Liver (tissue), 3 donors: ENCODE results near the gene CD63.

Source experiments
- ATF3 ChIP-seq: IDR thresholded peaks from 2 replicates; pipeline ENCODE4 v1.6.1; 2016; ENCODE audit warnings: antibody characterized with exemption
- EGR1 ChIP-seq, 2 donors: IDR thresholded peaks; 2 replicates each; pipeline ENCODE4 v1.6.1; 2016 to 2018; ENCODE audit warnings: antibody characterized with exemption in 2 of 2, low read depth in 2 of 2
- GABPA ChIP-seq, 2 donors: IDR thresholded peaks in 1 of 2; conservative IDR thresholded peaks in 1 of 2; 2 replicates each; pipeline ENCODE4 v1.6.1; 2016; ENCODE audit warnings: antibody characterized with exemption in 2 of 2, mild to moderate bottlenecking in 1 of 2, moderate library complexity in 1 of 2
- HNF4A ChIP-seq, 2 donors: conservative IDR thresholded peaks; 2 replicates each; pipeline ENCODE4 v1.6.1; 2016; ENCODE audit warnings: antibody characterized with exemption in 2 of 2, mild to moderate bottlenecking in 2 of 2
- JUND ChIP-seq, 2 donors: IDR thresholded peaks; 2 replicates each; pipeline ENCODE4 v1.6.1; 2016; ENCODE audit warnings: antibody characterized with exemption in 2 of 2
- NR2F2 ChIP-seq: IDR thresholded peaks from 2 replicates; pipeline ENCODE4 v1.6.1; 2016; ENCODE audit warnings: antibody characterized with exemption
- RAD21 ChIP-seq, 2 donors: IDR thresholded peaks; 2 replicates each; pipeline ENCODE4 v1.6.1; 2016; ENCODE audit warnings: antibody characterized with exemption in 2 of 2, mild to moderate bottlenecking in 2 of 2
- REST ChIP-seq: IDR thresholded peaks from 2 replicates; pipeline ENCODE4 v1.6.1; 2016; ENCODE audit warnings: antibody characterized with exemption, mild to moderate bottlenecking
- SP1 ChIP-seq: IDR thresholded peaks from 2 replicates; pipeline ENCODE4 v1.6.1; 2018; ENCODE audit warnings: antibody characterized with exemption, mild to moderate bottlenecking
- TAF1 ChIP-seq: conservative IDR thresholded peaks from 2 replicates; pipeline ENCODE4 v1.6.1; 2016; ENCODE audit warnings: antibody characterized with exemption, mild to moderate bottlenecking
- YY1 ChIP-seq: IDR thresholded peaks from 2 replicates; pipeline ENCODE4 v1.6.1; 2016; ENCODE audit warnings: antibody characterized with exemption, mild to moderate bottlenecking
- TF ChIP-seq, protein P1 (sequence below): IDR thresholded peaks from 2 replicates; pipeline ENCODE4 v1.6.1; 2016; ENCODE audit warnings: antibody characterized with exemption
- TF ChIP-seq, protein P2 (sequence below): fragments of 150-350 bp; IDR thresholded peaks from 2 replicates; pipeline ENCODE4 v1.5.1; 2017; ENCODE audit warnings: improper control_type of control experiment, low read depth, low read length; ENCODE audit not compliant: missing input control
- TF ChIP-seq, protein P3 (sequence below): IDR thresholded peaks from 2 replicates; pipeline ENCODE4 v1.6.1; 2016; ENCODE audit warnings: antibody characterized with exemption
- donor health status: healthy.
- donor health status: healthy.

GRCh38 chr12:55683676-55684075 lies 45.1 kb downstream of the CD63 start:
- TF ChIP-seq EGR1 (IDR thresholded peaks at IDR 0.05; ENCODE audit: low read depth in 2 of 2) (no peak), REST (no peak), SP1 (no peak), RAD21 (IDR thresholded peaks at IDR 0.05) (no peak), ATF3 (no peak), JUND (IDR thresholded peaks at IDR 0.05) (no peak), YY1 (no peak), NR2F2 (no peak), GABPA (IDR thresholded peaks at IDR 0.05 in 1 of 2, conservative IDR thresholded peaks at IDR 0.05 in 1 of 2) (no peak), HNF4A (conservative IDR thresholded peaks at IDR 0.05) (no peak), TAF1 (no peak)
- TF ChIP-seq, protein P1, sequence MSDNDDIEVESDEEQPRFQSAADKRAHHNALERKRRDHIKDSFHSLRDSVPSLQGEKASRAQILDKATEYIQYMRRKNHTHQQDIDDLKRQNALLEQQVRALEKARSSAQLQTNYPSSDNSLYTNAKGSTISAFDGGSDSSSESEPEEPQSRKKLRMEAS = no peak
- TF ChIP-seq, protein P2, sequence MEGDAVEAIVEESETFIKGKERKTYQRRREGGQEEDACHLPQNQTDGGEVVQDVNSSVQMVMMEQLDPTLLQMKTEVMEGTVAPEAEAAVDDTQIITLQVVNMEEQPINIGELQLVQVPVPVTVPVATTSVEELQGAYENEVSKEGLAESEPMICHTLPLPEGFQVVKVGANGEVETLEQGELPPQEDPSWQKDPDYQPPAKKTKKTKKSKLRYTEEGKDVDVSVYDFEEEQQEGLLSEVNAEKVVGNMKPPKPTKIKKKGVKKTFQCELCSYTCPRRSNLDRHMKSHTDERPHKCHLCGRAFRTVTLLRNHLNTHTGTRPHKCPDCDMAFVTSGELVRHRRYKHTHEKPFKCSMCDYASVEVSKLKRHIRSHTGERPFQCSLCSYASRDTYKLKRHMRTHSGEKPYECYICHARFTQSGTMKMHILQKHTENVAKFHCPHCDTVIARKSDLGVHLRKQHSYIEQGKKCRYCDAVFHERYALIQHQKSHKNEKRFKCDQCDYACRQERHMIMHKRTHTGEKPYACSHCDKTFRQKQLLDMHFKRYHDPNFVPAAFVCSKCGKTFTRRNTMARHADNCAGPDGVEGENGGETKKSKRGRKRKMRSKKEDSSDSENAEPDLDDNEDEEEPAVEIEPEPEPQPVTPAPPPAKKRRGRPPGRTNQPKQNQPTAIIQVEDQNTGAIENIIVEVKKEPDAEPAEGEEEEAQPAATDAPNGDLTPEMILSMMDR = no peak
- TF ChIP-seq, protein P3, sequence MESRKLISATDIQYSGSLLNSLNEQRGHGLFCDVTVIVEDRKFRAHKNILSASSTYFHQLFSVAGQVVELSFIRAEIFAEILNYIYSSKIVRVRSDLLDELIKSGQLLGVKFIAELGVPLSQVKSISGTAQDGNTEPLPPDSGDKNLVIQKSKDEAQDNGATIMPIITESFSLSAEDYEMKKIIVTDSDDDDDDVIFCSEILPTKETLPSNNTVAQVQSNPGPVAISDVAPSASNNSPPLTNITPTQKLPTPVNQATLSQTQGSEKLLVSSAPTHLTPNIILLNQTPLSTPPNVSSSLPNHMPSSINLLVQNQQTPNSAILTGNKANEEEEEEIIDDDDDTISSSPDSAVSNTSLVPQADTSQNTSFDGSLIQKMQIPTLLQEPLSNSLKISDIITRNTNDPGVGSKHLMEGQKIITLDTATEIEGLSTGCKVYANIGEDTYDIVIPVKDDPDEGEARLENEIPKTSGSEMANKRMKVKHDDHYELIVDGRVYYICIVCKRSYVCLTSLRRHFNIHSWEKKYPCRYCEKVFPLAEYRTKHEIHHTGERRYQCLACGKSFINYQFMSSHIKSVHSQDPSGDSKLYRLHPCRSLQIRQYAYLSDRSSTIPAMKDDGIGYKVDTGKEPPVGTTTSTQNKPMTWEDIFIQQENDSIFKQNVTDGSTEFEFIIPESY = no peak
